Measurements from ENCODE around the gene RNASEH2B.

GRCh38 chr13:50882816-50883435 lies 26.7 kb upstream of the RNASEH2B start:
- TF ChIP-seq MTF2 (CRISPR knock-in tag; IDR thresholded peaks at IDR 0.05; ENCODE audit: borderline replicate concordance): no peak
- TF ChIP-seq ATM (IDR thresholded peaks at IDR 0.05; ENCODE audit: borderline replicate concordance): no peak
- no peak for TF ChIP-seq CHD2 (IDR thresholded peaks at IDR 0.05; ENCODE audit: low read depth, low read length)
- TF ChIP-seq SP2 (CRISPR knock-in tag; IDR thresholded peaks at IDR 0.05): no peak
- TF ChIP-seq, protein P1, sequence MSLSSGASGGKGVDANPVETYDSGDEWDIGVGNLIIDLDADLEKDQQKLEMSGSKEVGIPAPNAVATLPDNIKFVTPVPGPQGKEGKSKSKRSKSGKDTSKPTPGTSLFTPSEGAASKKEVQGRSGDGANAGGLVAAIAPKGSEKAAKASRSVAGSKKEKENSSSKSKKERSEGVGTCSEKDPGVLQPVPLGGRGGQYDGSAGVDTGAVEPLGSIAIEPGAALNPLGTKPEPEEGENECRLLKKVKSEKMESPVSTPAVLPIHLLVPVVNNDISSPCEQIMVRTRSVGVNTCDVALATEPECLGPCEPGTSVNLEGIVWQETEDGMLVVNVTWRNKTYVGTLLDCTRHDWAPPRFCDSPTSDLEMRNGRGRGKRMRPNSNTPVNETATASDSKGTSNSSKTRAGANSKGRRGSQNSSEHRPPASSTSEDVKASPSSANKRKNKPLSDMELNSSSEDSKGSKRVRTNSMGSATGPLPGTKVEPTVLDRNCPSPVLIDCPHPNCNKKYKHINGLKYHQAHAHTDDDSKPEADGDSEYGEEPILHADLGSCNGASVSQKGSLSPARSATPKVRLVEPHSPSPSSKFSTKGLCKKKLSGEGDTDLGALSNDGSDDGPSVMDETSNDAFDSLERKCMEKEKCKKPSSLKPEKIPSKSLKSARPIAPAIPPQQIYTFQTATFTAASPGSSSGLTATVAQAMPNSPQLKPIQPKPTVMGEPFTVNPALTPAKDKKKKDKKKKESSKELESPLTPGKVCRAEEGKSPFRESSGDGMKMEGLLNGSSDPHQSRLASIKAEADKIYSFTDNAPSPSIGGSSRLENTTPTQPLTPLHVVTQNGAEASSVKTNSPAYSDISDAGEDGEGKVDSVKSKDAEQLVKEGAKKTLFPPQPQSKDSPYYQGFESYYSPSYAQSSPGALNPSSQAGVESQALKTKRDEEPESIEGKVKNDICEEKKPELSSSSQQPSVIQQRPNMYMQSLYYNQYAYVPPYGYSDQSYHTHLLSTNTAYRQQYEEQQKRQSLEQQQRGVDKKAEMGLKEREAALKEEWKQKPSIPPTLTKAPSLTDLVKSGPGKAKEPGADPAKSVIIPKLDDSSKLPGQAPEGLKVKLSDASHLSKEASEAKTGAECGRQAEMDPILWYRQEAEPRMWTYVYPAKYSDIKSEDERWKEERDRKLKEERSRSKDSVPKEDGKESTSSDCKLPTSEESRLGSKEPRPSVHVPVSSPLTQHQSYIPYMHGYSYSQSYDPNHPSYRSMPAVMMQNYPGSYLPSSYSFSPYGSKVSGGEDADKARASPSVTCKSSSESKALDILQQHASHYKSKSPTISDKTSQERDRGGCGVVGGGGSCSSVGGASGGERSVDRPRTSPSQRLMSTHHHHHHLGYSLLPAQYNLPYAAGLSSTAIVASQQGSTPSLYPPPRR (CRISPR knock-in tag; IDR thresholded peaks at IDR 0.05; ENCODE audit: borderline replicate concordance): no peak
- TF ChIP-seq SIX4 (CRISPR knock-in tag; IDR thresholded peaks at IDR 0.05): no peak
